HG03066 (cell line): ENCODE results near the gene GAPDH.
"Not testable (repeated sequence)": the region's sequence is repeated elsewhere in the genome, so short reads cannot be mapped to it uniquely, and the experiment has no call there.

Experiments
- ATAC-seq: cut with Tn5 transposase; IDR thresholded peaks from one replicate; pipeline ENCODE4 v1.9.1; 2021; ENCODE audit warnings: low read depth; ENCODE audit not compliant: unreplicated experiment

The GAPDH gene

DNA sequence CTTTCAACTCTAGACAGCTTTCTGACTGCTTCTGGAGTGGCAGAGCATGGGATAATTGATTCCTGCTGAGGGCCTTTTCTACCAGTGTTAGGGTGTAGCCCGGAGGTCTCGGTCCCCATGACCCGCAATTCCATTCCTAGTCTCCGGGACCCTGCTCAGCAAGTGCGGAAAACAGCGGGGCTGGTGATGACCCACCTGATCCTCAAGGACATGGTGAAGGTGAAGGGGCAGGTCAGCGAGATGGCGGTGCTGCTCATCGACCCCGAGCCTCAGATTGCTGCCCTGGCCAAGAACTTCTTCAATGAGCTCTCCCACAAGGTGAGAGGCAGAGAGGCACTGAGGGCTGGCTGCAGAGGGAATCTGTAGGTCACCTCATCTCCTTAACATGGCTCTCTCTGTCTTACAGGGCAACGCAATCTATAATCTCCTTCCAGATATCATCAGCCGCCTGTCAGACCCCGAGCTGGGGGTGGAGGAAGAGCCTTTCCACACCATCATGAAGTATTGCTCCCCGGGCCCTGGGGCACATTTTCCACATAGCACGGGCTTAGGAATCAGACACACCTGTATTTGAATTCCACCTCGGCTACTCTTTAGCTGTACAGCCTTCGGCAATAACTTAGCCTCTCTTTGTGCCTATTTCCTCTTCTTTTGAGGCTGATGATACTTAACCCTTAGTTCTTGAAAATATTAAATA lies 5.6 kb upstream of the GAPDH start:
- no peak for ATAC-seq

DNA sequence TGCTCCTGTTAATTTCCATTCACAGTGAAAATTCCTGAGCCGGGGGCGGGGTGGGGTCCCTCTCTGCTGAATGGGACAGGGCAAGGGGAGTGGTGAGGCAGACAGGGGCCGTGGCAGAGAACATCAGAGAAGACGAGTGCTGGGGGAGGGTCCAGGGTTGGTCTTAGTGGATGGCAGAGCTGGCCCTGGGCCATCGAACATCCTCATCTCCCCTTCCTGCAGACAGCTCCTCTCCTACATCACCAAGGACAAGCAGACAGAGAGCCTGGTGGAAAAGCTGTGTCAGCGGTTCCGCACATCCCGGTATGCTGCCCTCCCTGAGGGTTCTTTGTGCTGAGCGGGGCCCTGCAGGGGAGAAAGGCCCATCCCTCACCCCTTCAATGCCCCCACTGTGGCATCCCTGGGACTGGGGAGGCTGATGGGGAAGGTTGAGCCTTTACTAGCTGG lies 5.0 kb upstream of the GAPDH start:
- ATAC-seq, result no peak

DNA sequence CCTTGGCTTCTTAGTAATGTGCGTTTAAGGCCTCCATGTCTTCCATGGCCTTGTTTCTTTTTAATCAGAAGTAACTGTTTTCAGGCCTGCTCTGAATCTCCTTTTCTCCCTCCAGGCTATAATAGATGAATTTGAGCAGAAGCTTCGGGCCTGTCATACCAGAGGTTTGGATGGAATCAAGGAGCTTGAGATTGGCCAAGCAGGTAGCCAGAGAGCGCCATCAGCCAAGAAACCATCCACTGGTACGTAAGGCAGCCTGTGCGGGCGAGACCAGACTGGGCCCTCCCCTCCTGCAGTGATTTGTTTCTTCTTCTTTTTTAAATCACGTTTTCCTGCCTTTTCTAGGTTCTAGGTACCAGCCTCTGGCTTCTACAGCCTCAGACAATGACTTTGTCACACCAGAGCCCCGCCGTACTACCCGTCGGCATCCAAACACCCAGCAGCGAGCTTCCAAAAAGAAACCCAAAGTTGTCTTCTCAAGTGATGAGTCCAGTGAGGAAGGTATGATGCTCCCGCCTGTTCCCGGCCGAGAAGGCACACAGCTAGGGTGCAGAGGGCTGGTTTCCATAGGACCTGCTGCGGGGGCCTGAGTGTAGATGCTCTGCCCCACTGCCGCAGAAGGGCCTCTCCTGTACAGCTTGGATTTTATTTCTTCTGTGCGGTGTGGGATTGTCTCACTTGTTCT lies 3.6 kb upstream of the GAPDH start:
- ATAC-seq, result no peak

DNA sequence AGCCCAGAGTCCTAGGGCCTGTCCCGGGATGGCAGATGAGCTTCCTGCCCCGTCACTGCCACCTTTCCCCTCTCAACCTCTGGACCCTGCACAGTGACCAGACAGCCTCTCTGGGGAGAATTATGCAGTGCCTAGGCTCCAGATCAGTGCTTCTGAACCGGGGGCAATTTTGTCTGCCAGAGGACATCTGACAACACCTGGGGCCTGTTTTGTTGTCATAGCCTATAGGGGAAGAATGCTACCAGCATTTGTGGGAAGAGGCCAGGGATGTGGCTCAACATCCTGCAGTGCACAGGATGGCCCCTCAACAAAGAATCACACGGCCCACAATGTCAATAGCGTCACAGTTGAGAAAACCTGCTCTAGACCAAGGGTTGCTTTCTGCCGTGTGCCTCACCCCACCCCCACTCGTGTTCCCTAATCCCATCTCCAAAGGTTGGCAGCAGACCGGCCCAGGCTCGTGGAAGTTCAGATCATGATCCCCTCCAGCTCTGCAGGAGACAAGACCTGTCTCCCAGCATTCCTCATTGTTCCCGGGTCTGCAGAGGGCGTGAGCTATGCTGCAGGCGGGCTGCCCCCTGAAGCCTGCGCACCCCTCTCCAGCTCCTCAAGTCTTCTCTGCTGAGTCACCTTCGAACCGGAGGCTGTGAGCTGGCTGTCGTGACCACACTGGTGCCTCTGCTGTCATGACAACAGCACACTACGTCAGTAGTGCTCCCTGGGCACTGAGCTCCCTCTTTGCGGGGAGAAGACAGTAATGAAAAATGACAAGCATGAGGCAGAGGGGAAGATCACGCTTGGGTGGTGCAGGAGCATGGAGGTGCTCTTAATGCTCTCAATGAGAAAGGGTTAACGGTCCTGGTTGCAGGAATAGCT lies 2.0 kb upstream of the GAPDH start:
- ATAC-seq, result no peak

DNA sequence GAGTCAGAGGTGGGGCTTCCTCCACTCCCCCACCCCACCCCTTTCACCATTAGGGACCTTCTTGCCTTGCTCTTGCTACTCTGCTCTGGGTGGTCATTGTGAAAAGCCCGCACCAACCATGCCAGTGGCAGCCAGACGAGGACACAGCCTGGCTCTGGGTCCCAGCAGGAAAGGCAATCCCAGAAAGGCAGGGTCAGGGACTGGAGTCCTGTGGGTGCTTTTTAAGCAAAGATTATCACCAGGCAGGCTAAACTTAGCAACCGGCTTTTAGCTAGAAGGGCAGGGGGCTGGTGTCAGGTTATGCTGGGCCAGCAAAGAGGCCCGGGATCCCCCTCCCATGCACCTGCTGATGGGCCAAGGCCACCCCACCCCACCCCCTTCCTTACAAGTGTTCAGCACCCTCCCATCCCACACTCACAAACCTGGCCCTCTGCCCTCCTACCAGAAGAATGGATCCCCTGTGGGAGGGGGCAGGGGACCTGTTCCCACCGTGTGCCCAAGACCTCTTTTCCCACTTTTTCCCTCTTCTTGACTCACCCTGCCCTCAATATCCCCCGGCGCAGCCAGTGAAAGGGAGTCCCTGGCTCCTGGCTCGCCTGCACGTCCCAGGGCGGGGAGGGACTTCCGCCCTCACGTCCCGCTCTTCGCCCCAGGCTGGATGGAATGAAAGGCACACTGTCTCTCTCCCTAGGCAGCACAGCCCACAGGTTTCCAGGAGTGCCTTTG lies 1.2 kb upstream of the GAPDH start:
- peak; percentile 16 for ATAC-seq

DNA sequence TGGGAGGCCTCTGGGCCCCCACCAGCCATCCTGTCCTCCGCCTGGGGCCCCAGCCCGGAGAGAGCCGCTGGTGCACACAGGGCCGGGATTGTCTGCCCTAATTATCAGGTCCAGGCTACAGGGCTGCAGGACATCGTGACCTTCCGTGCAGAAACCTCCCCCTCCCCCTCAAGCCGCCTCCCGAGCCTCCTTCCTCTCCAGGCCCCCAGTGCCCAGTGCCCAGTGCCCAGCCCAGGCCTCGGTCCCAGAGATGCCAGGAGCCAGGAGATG lies 729 bp upstream of the GAPDH start:
- peak; percentile 6 for ATAC-seq

DNA sequence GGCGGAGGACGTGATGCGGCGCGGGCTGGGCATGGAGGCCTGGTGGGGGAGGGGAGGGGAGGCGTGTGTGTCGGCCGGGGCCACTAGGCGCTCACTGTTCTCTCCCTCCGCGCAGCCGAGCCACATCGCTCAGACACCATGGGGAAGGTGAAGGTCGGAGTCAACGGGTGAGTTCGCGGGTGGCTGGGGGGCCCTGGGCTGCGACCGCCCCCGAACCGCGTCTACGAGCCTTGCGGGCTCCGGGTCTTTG lies 303 bp downstream of the GAPDH start:
- no peak for ATAC-seq

DNA sequence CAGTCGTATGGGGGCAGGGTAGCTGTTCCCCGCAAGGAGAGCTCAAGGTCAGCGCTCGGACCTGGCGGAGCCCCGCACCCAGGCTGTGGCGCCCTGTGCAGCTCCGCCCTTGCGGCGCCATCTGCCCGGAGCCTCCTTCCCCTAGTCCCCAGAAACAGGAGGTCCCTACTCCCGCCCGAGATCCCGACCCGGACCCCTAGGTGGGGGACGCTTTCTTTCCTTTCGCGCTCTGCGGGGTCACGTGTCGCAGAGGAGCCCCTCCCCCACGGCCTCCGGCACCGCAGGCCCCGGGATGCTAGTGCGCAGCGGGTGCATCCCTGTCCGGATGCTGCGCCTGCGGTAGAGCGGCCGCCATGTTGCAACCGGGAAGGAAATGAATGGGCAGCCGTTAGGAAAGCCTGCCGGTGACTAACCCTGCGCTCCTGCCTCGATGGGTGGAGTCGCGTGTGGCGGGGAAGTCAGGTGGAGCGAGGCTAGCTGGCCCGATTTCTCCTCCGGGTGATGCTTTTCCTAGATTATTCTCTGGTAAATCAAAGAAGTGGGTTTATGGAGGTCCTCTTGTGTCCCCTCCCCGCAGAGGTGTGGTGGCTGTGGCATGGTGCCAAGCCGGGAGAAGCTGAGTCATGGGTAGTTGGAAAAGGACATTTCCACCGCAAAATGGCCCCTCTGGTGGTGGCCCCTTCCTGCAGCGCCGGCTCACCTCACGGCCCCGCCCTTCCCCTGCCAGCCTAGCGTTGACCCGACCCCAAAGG lies 804 bp downstream of the GAPDH start:
- no peak for ATAC-seq

DNA sequence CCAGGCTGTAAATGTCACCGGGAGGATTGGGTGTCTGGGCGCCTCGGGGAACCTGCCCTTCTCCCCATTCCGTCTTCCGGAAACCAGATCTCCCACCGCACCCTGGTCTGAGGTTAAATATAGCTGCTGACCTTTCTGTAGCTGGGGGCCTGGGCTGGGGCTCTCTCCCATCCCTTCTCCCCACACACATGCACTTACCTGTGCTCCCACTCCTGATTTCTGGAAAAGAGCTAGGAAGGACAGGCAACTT lies 1.3 kb downstream of the GAPDH start:
- no peak for ATAC-seq

DNA sequence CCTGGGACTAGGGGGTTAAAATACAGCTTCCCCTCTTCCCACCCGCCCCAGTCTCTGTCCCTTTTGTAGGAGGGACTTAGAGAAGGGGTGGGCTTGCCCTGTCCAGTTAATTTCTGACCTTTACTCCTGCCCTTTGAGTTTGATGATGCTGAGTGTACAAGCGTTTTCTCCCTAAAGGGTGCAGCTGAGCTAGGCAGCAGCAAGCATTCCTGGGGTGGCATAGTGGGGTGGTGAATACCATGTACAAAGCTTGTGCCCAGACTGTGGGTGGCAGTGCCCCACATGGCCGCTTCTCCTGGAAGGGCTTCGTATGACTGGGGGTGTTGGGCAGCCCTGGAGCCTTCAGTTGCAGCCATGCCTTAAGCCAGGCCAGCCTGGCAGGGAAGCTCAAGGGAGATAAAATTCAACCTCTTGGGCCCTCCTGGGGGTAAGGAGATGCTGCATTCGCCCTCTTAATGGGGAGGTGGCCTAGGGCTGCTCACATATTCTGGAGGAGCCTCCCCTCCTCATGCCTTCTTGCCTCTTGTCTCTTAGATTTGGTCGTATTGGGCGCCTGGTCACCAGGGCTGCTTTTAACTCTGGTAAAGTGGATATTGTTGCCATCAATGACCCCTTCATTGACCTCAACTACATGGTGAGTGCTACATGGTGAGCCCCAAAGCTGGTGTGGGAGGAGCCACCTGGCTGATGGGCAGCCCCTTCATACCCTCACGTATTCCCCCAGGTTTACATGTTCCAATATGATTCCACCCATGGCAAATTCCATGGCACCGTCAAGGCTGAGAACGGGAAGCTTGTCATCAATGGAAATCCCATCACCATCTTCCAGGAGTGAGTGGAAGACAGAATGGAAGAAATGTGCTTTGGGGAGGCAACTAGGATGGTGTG lies 1.9 kb downstream of the GAPDH start:
- no peak for ATAC-seq

DNA sequence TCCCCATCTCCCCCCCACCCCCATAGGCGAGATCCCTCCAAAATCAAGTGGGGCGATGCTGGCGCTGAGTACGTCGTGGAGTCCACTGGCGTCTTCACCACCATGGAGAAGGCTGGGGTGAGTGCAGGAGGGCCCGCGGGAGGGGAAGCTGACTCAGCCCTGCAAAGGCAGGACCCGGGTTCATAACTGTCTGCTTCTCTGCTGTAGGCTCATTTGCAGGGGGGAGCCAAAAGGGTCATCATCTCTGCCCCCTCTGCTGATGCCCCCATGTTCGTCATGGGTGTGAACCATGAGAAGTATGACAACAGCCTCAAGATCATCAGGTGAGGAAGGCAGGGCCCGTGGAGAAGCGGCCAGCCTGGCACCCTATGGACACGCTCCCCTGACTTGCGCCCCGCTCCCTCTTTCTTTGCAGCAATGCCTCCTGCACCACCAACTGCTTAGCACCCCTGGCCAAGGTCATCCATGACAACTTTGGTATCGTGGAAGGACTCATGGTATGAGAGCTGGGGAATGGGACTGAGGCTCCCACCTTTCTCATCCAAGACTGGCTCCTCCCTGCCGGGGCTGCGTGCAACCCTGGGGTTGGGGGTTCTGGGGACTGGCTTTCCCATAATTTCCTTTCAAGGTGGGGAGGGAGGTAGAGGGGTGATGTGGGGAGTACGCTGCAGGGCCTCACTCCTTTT lies 2.7 kb downstream of the GAPDH start:
- no peak for ATAC-seq

DNA sequence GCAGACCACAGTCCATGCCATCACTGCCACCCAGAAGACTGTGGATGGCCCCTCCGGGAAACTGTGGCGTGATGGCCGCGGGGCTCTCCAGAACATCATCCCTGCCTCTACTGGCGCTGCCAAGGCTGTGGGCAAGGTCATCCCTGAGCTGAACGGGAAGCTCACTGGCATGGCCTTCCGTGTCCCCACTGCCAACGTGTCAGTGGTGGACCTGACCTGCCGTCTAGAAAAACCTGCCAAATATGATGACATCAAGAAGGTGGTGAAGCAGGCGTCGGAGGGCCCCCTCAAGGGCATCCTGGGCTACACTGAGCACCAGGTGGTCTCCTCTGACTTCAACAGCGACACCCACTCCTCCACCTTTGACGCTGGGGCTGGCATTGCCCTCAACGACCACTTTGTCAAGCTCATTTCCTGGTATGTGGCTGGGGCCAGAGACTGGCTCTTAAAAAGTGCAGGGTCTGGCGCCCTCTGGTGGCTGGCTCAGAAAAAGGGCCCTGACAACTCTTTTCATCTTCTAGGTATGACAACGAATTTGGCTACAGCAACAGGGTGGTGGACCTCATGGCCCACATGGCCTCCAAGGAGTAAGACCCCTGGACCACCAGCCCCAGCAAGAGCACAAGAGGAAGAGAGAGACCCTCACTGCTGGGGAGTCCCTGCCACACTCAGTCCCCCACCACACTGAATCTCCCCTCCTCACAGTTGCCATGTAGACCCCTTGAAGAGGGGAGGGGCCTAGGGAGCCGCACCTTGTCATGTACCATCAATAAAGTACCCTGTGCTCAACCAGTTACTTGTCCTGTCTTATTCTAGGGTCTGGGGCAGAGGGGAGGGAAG lies 3.5 kb downstream of the GAPDH start:
- ATAC-seq, result not testable (repeated sequence)

DNA sequence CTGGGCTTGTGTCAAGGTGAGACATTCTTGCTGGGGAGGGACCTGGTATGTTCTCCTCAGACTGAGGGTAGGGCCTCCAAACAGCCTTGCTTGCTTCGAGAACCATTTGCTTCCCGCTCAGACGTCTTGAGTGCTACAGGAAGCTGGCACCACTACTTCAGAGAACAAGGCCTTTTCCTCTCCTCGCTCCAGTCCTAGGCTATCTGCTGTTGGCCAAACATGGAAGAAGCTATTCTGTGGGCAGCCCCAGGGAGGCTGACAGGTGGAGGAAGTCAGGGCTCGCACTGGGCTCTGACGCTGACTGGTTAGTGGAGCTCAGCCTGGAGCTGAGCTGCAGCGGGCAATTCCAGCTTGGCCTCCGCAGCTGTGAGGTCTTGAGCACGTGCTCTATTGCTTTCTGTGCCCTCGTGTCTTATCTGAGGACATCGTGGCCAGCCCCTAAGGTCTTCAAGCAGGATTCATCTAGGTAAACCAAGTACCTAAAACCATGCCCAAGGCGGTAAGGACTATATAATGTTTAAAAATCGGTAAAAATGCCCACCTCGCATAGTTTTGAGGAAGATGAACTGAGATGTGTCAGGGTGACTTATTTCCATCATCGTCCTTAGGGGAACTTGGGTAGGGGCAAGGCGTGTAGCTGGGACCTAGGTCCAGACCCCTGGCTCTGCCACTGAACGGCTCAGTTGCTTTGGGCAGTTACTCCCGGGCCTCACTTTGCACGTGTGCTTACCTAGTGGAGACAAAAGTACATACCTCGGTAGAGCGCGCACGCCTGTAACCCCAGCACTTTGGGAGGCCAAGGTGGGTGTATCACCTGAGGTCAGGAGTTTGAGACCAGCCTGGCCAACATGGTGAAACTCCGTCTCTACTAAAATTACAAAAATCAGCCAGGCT lies 4.3 kb downstream of the GAPDH start:
- no peak for ATAC-seq

DNA sequence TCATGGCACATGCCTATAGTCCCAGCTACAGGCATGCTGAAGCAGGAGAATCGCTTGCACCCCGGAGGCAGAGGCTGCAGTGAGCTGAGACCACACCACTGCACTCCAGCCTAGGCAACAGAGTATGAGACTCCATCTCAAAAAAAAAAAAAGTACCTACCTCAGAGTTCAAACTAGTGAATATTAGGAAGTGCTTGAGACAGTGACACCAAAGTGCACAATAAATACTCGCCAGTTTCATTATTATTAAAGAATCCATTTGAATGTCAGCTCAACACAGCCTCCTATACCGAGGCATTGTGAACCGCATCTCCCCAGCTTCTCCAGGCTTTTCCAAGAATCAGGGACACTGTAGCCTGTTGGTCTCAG lies 5.0 kb downstream of the GAPDH start:
- no peak for ATAC-seq

DNA sequence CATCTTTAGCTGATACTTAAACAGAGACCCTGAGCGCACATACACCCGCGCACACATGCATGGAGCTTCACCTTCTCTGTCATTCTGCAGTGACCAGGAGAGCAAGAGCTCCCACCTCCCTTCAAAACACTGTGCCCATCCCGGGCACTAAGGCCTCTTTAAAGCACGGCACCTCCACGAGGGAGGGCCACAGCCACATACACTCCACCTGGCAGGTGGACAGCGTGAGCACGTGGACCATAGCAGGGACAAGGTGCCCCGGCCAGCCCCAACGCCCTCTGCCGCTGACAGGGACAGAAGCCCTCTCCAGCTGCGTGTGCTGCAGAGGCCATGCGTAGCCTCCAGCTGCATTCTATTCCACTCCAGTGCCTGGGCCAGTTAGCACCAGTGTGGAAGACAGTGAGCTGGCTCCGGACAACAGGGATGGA lies 5.4 kb downstream of the GAPDH start:
- no peak for ATAC-seq

DNA sequence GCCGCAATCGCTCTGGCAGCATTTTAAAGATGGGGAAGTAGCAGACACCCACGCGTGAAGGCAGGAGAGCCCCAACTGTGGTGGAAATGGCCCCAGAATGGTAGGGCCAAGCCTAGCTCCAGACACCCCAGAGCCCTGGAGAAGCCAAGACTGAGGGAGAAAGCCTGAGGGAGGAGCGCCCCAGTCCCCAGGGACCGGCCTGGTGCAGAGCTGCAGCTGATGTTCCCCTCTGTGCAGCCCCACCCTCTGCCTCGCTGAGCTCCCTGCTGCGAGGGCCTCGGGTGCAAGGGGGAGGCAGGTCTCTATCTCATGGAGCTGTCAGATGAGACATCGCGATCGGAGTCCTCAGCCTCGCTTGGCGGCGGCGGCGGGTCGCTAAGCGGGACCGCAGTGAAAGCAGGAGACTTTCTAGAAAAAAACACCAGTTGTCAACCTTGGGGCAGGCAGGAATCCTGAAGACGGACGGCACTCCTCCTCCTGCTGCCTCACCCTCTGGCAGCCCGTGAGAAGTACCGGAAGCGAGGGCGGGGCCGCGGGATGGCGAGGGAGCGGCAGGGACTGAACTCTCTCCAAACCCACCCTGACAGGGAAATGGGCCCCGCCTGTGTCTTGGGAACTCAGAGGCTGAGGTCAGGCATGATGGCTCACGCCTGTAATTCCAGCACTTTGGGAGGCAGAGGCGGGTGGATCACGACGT lies 6.0 kb downstream of the GAPDH start:
- ATAC-seq, result no peak
